GM12878 (cell line): ENCODE measurements around the gene DCC. TPM values are rescaled to one million over a fixed set of nuclear protein-coding genes. Genes with fewer than 3 reads are reported as not detected.

Experiments
- ATAC-seq: fragments of 200-7000 bp; cut with Tn5 transposase; 3 replicates; pipeline ENCODE4 v1.9.1; 2020; ENCODE audit warnings: mild to moderate bottlenecking, moderate library complexity
- BruUV-seq: library from RNA; stranded (reverse); fragments of 400-500 nt; replicated peaks from 2 replicates; lab custom pipeline; 2021; lab: Mats Ljungman, UMichigan
- CTCF ChIA-PET: fragments of 300-600 bp; sonication (Branson Sonifier 250); formaldehyde crosslinking; extraction: SDS; loops from one replicate; lab custom pipeline; 2021; ENCODE audit warnings: inconsistent platforms; lab: Yijun Ruan, JAX
- POLR2A ChIA-PET: fragments of 350-600 bp; formaldehyde crosslinking; extraction: SDS; loops from one replicate; lab custom pipeline; 2021; ENCODE audit warnings: inconsistent platforms; lab: Charles Lee
- RAD21 ChIA-PET: fragments of 300-600 bp; sonication (Branson Sonifier 250); formaldehyde crosslinking; loops from one replicate; lab custom pipeline; 2023; ENCODE audit warnings: antibody characterized with exemption; ENCODE audit not compliant: unreplicated experiment; lab: Charles Lee
- SMC1A ChIA-PET: fragments of 300-600 bp; sonication (Branson Sonifier 250); formaldehyde crosslinking; loops from one replicate; lab custom pipeline; 2023; ENCODE audit not compliant: unreplicated experiment, uncharacterized antibody; lab: Charles Lee
- DNase-seq: peaks from one replicate; pipeline ENCODE4 v3.0.0-alpha.2; 2011; ENCODE audit warnings: low read depth, low spot score
- FAIRE-seq: peaks from 3 replicates; lab custom pipeline; 2011; peaks lifted over from hg19 to GRCh38; lab: Jason Lieb, UNC
- H2AFZ ChIP-seq: 2 replicates; pipeline ENCODE4 v1.6.0; 2011; ENCODE audit warnings: low read depth, low read length, control low read depth; ENCODE audit not compliant: control insufficient read depth
- H3K27ac ChIP-seq: 2 replicates; pipeline ENCODE4 v1.5.1; 2011; ENCODE audit warnings: control low read depth; ENCODE audit not compliant: control insufficient read depth, insufficient read depth
- H3K27me3 ChIP-seq, 2 experiments: replicated peaks in 1 of 2; 2 replicates each; pipeline versions ENCODE4 v1.6.0 to v1.6.1; 2011; ENCODE audit warnings: low read length in 1 of 2; ENCODE audit not compliant: control insufficient read depth in 2 of 2, insufficient read depth in 2 of 2
- H3K36me3 ChIP-seq, 2 experiments: 2 replicates each; pipeline ENCODE4 v1.5.1; 2011; ENCODE audit warnings: low read length in 1 of 2; ENCODE audit not compliant: control insufficient read depth in 2 of 2, insufficient read depth in 2 of 2
- H3K4me1 ChIP-seq: 2 replicates; pipeline ENCODE4 v1.6.1; 2011; ENCODE audit warnings: mild to moderate bottlenecking, low read length, moderate library complexity, mixed read lengths; ENCODE audit not compliant: control insufficient read depth, insufficient read depth
- H3K4me2 ChIP-seq: 2 replicates; pipeline ENCODE4 v1.6.0; 2011; ENCODE audit warnings: control low read depth; ENCODE audit not compliant: control insufficient read depth, insufficient read depth
- H3K4me3 ChIP-seq: fragments of 200-600 bp; sonication (generic); 2 replicates; pipeline ENCODE4 v1.5.1; 2016
- H3K79me2 ChIP-seq: 2 replicates; pipeline ENCODE4 v1.6.0; 2011; ENCODE audit warnings: low read length; ENCODE audit not compliant: control insufficient read depth, insufficient read depth
- H3K9ac ChIP-seq: 2 replicates; pipeline ENCODE4 v1.8.0; 2011; ENCODE audit warnings: low read length, control low read depth, mixed read lengths; ENCODE audit not compliant: control insufficient read depth, insufficient read depth
- H3K9me3 ChIP-seq: replicated peaks from 3 replicates; pipeline ENCODE4 v1.5.1; 2011; ENCODE audit warnings: mild to moderate bottlenecking, low read length; ENCODE audit not compliant: control insufficient read depth, insufficient read depth
- H4K20me1 ChIP-seq: 2 replicates; pipeline ENCODE4 v1.6.0; 2011; ENCODE audit not compliant: control insufficient read depth, insufficient read depth
- CBX5 ChIP-seq: sonication (generic); IDR thresholded peaks from 2 replicates; pipeline ENCODE4 v1.6.1; 2016; ENCODE audit warnings: low read depth, moderate library complexity, mild to moderate bottlenecking, inconsistent platforms
- FOXM1 ChIP-seq: IDR thresholded peaks from 2 replicates; pipeline ENCODE4 v1.6.1; 2012; ENCODE audit warnings: low read depth, mild to moderate bottlenecking, inconsistent platforms, low read length, moderate library complexity
- JUNB ChIP-seq: IDR thresholded peaks from 2 replicates; pipeline ENCODE4 v1.6.1; 2016; ENCODE audit warnings: antibody characterized with exemption, mild to moderate bottlenecking
- NRF1 ChIP-seq: conservative IDR thresholded peaks from 2 replicates; pipeline ENCODE4 v1.6.1; 2011; ENCODE audit warnings: mild to moderate bottlenecking, low read depth, low read length, improper control_type of control experiment
- RAD21 ChIP-seq: IDR thresholded peaks from 2 replicates; pipeline ENCODE4 v1.6.1; 2011; ENCODE audit warnings: mild to moderate bottlenecking, low read depth, low read length, moderate library complexity; ENCODE audit not compliant: insufficient read depth
- SIN3A ChIP-seq: IDR thresholded peaks from 2 replicates; pipeline ENCODE4 v1.6.1; 2012; ENCODE audit warnings: low read depth, low read length, improper control_type of control experiment
- SMC3 ChIP-seq: IDR thresholded peaks from 2 replicates; pipeline ENCODE4 v1.6.1; 2011; ENCODE audit warnings: low read length, improper control_type of control experiment, borderline replicate concordance
- SUZ12 ChIP-seq: fragments of 200-600 bp; sonication (generic); IDR thresholded peaks from one replicate; pipeline ENCODE4 v1.6.1; 2018; ENCODE audit warnings: antibody characterized with exemption, mild to moderate bottlenecking; ENCODE audit not compliant: unreplicated experiment
- WGBS: methylation state at CpG from one replicate; pipeline ENCODE4 v1.1.6; 2016; ENCODE audit warnings: low lambda C conversion rate; ENCODE audit not compliant: insufficient replicate concordance, insufficient coverage; ENCODE audit errors: missing lambda C conversion rate; 5-methylcytosine and 5-hydroxymethylcytosine counted together
- in situ Hi-C: fragments of 300-500 bp; cut with MboI; formaldehyde crosslinking; loops from 9 replicates; pipeline ENCODE4 v1.14.3; 2018; ENCODE audit warnings: mixed read lengths
- intact Hi-C: fragments of 100-400 bp; cut with micrococcal nuclease; formaldehyde crosslinking; loops from one replicate; pipeline ENCODE4 v1.14.2; 2022; ENCODE audit not compliant: unreplicated experiment
- polyA plus RNA-seq, 11 experiments: library from polyadenylated mRNA; depleted of rRNA in 4 of 11; unstranded in 6 of 11; stranded (reverse) in 5 of 11; fragments of >200 nt; fragmentation: Nextera tagmentation in 4 of 11; fragmentation: Illumina TruSeq in 1 of 11; extraction: Ambion mirVana in 4 of 11; extraction: Trizol in 1 of 11; gene quantifications; 1 replicate in 1 of 11; 2 replicates in 10 of 11; pipeline versions ENCODE4 v1.2.1 to v1.2.3, GENCODE V29; 2011 to 2016; ENCODE audit warnings: inconsistent platforms in 2 of 11, missing spikeins in 2 of 11, low read depth in 1 of 11
- total RNA-seq, 4 experiments: library from RNA; depleted of rRNA in 3 of 4; stranded (reverse); fragments of >200 nt in 3 of 4; fragmentation: Illumina TruSeq in 1 of 4; extraction: Trizol in 1 of 4; gene quantifications; 2 replicates each; pipeline versions ENCODE4 v1.2.1 to v1.2.3, GENCODE V29; 2013 to 2021
- TF ChIP-seq, protein P1 (sequence below), 3 experiments: IDR thresholded peaks in 2 of 3; conservative IDR thresholded peaks in 1 of 3; 2 replicates each; pipeline ENCODE4 v1.5.1; 2011; ENCODE audit warnings: low read depth in 3 of 3, low read length in 3 of 3, mild to moderate bottlenecking in 3 of 3, control low read depth in 2 of 3, moderate library complexity in 2 of 3, inconsistent platforms in 1 of 3, mixed read lengths in 1 of 3; ENCODE audit not compliant: control insufficient read depth in 2 of 3, insufficient read depth in 1 of 3; ENCODE audit errors: extremely low read depth in 1 of 3
- TF ChIP-seq, protein P2 (sequence below): fragments of 450-650 bp; formaldehyde crosslinking; IDR thresholded peaks from 2 replicates; pipeline ENCODE4 v1.4.0; 2022; ENCODE audit warnings: mild to moderate bottlenecking, moderate library complexity

The DCC gene
- total and polyA plus RNA-seq, 10 of the 15 experiments (the other 5 are each of a cell fraction or from before 2014, with no cell fraction given) = 0.01 TPM; not detected in 9

DNA sequence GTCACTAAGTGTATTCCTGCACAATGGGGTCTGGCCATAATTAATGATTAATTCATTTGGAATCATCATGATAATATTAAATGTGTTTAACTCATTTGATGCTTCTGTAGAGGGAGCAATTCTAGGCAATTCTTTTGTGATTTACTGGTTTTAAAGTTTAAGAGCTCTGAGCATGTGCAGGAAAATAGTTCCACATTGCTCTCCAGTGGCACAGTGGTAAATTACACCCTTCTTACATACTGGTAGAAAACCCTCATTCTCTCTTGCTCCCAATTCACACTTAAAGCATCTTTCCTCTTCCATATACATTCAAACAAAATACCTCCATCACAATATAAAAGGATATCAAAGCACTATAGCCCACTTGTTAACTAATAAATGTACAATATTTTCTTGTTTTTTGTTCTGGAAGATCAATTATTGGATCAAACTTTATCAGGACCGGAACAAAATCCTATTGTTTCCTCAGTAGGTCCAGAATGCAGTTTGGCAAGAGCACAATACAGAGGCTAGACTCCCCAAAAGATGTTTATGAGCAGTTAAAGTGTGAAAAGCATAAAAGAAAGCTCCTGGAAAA is 1040.2 kb downstream of the DCC start:
- intact Hi-C loops = loop anchor here (10.0 kb wide), 1 partner anchor 1765 kb away; no protein-coding TSS in a partner anchor
- DNase-seq = peak; percentile 3
- Histone ChIP-seq H2AFZ (no peak overlapping the region), H3K4me3 (no peak overlapping the region), H3K79me2 (no peaks in the 10 kb centered on the region), H3K9ac (no peak overlapping the region), H3K4me1 (no peaks in the 10 kb centered on the region), H3K27ac (no peak overlapping the region), H3K36me3 (no peaks in the 10 kb centered on the region), H3K4me2 (no peak overlapping the region), H3K27me3 (no peaks in the 10 kb centered on the region), H3K9me3 (no peaks in the 10 kb centered on the region), H4K20me1 (no peaks in the 10 kb centered on the region)
- ChIA-PET SMC1A (interaction anchor here (0.6 to 1.7 kb wide), 5 partner anchors 11 to 1712 kb away, joined by 3 to 5 read pairs (median 3); no protein-coding TSS in a partner anchor), CTCF (interaction anchor here (0.9 to 2.0 kb wide), 6 partner anchors 10 to 1712 kb away, joined by 3 to 10 read pairs (median 4); no protein-coding TSS in a partner anchor), RAD21 (interaction anchor here (1.1 to 1.5 kb wide), 2 partner anchors 51 to 1712 kb away, joined by 3 to 5 read pairs; no protein-coding TSS in a partner anchor), POLR2A (no interaction called here)
- peak; percentile 86 for ATAC-seq
- FAIRE-seq = no peak
- BruUV-seq = no TSS peak
- TF ChIP-seq SUZ12 (no peak), JUNB (no peak), NRF1 (0 out of 2 replicates have a peak, but pooled peaks have one; percentile 7), FOXM1 (no peak), RAD21 (peak; percentile 48), SIN3A (no peak), SMC3 (peak; percentile 32; the same call in 1 of the 2 replicates), CBX5 (no peak)
- TF ChIP-seq, protein P1, sequence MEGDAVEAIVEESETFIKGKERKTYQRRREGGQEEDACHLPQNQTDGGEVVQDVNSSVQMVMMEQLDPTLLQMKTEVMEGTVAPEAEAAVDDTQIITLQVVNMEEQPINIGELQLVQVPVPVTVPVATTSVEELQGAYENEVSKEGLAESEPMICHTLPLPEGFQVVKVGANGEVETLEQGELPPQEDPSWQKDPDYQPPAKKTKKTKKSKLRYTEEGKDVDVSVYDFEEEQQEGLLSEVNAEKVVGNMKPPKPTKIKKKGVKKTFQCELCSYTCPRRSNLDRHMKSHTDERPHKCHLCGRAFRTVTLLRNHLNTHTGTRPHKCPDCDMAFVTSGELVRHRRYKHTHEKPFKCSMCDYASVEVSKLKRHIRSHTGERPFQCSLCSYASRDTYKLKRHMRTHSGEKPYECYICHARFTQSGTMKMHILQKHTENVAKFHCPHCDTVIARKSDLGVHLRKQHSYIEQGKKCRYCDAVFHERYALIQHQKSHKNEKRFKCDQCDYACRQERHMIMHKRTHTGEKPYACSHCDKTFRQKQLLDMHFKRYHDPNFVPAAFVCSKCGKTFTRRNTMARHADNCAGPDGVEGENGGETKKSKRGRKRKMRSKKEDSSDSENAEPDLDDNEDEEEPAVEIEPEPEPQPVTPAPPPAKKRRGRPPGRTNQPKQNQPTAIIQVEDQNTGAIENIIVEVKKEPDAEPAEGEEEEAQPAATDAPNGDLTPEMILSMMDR (IDR thresholded peaks at IDR 0.05 in 2 of 3, conservative IDR thresholded peaks at IDR 0.05 in 1 of 3; ENCODE audit: control insufficient read depth in 2 of 3, extremely low read depth in 1 of 3, insufficient read depth in 1 of 3, low read depth in 3 of 3, low read length in 3 of 3) = peak; percentile 51 to 62 (median 52); a peak in 5 of 6 replicates
- TF ChIP-seq, protein P2, sequence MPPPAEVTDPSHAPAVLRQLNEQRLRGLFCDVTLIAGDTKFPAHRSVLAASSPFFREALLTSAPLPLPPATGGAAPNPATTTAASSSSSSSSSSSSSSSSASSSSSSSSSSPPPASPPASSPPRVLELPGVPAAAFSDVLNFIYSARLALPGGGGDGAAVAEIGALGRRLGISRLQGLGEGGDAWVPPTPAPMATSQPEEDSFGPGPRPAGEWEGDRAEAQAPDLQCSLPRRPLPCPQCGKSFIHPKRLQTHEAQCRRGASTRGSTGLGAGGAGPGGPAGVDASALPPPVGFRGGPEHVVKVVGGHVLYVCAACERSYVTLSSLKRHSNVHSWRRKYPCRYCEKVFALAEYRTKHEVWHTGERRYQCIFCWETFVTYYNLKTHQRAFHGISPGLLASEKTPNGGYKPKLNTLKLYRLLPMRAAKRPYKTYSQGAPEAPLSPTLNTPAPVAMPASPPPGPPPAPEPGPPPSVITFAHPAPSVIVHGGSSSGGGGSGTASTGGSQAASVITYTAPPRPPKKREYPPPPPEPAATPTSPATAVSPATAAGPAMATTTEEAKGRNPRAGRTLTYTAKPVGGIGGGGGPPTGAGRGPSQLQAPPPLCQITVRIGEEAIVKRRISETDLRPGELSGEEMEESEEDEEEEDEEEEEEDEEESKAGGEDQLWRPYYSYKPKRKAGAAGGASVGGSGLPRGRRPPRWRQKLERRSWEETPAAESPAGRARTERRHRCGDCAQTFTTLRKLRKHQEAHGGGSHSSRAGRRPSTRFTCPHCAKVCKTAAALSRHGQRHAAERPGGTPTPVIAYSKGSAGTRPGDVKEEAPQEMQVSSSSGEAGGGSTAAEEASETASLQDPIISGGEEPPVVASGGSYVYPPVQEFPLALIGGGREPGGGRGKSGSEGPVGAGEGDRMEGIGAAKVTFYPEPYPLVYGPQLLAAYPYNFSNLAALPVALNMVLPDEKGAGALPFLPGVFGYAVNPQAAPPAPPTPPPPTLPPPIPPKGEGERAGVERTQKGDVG = no peak
- in situ Hi-C loops = loop anchor here (25.0 kb wide), 1 partner anchor 1718 kb away; no protein-coding TSS in a partner anchor
- WGBS = 26% methylated on average over 1 of the region's 1 CpG
